GM21576 (cell line): ENCODE measurements around the gene PLXNA1.

ENCODE experiments used
- ATAC-seq: cut with Tn5 transposase; IDR thresholded peaks from one replicate; pipeline ENCODE4 v1.9.1; 2021; ENCODE audit warnings: mild to moderate bottlenecking, moderate library complexity; ENCODE audit not compliant: unreplicated experiment

PLXNA1 gene

GRCh38 chr3:126982471-126983175 is at the start of gene PLXNA1:
Gene PLXNA1, plus strand, starts transcription at chr3:126983115. Its CDS starts 5,479 bp downstream, at chr3:126988594.
- ATAC-seq, result peak; percentile 57

DNA sequence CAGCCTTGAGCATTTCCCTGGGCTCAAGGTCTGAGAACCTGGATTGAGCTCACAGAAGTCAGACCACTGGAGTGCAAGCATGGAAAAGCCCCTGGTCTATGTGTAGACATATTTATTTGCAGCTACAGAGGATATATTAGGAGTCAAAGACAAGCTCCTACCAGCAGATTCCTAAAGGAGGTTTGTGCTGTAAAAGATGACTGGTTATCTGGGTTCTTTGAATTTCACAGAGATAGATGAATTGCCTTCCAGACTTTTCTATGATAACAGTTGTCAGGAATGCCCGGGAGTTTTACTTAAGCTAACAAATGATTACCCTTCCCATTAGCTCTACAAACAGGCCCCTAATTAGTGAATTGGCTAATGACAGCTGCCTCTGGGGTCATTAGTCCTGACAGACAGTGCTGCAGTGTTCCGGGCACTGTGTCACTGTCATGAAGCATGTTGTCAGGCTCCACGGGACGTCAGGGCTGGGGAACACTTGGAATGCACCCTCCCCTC is 48.8 kb upstream of the PLXNA1 start:
- ATAC-seq, result no peak

DNA sequence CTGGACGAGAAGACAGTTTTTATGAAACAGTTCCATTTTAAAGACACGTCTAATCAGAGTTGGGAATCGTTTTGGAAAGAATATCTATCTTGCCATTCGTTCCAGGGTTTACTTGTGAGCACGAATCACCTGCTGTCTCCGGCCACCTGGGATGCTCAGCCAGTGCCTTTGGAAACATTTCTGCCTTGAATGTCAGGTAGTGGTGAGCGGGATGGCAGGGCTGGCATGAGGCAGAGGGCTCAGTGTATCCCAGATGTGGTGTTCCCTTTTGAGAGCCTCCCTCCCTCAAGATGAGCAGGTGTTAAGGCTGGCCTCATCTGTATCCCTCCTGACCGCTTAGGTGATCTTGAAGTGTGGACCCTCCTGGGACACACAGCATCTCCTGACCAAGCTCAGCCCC is 47.9 kb upstream of the PLXNA1 start:
- ATAC-seq, result no peak

DNA sequence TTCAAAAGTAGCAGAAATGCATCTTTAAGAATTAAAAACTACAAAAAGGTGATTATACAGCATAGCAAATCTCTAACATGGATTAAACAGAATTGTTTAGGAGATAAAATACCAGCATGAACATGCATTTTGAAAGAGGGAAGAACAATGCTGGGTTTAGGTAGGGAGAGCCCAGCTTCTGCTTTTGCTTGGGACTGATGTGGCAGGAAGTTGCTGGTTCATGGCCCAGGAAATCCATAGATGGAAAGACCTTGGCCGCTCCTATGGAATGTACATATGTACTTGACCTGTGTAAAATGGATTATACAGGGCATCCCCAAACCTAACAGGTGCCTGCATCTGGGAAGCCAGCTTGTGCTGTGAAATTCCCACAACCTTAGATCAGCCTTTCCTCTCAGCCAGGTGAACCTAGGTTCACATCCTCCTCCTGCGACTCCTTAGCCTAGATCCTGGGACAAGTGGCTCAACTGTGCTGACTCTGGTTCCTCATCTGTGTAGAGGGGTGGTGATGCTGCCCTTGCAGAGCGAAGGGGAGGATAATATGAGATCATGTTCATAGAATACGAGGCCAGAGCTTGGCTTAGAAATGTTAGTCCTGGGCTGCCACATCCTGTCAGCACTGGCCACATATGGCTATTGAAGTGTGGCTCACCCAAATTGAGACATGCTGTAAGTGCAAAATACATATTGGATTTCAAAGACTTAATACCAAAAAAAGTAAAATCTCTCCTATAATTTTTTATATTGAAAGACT is 47.0 kb upstream of the PLXNA1 start:
- no peak for ATAC-seq

- ATAC-seq, result no peak
Measured at GRCh38 chr3:126936853-126937425, 46.0 kb upstream of the PLXNA1 start.

- no peak for ATAC-seq
Measured at GRCh38 chr3:126937533-126937932, 45.4 kb upstream of the PLXNA1 start.

GRCh38 chr3:126937973-126938372 is 44.9 kb upstream of the PLXNA1 start:
- ATAC-seq, result no peak

GRCh38 chr3:126938520-126939337 is 44.2 kb upstream of the PLXNA1 start:
- no peak for ATAC-seq

DNA sequence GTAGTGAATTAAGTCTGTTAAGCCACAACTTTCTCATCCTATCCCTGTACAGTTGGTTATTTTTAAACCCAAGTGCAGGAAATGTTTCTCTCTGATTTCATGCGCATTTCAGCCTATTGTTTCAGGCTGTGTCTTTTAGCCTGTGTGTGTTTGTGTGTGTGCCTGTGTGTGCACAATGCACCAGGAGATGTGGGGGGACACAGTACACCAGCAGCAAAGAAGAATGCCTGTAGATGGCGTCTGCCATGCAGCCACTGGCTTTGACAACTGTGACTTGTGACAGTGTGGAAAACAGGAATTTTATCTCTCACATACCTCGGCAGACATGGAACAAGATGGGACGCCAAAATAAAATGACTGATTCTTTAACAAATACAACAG is 43.6 kb upstream of the PLXNA1 start:
- ATAC-seq, result no peak

DNA sequence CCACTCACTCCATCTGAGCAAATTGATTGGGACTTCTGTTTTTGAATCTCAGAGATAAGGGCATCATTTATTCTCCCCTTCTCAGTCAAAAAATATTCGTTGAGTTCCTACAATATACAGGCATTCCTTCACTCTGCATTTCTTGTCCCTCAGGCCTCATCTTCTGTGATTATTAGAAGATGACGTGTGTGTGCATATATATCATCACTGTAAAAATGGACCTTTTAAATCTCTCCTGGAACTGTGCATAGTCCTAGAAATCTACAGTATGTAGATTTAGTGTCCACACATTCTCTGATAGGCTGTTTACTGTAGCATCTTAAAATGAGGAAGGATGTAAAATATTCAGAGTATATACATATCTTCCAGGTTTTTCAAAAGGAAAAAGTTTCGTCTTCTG is 43.2 kb upstream of the PLXNA1 start:
- ATAC-seq, result no peak

- no peak for ATAC-seq
Measured at GRCh38 chr3:126941721-126942270, 41.1 kb upstream of the PLXNA1 start.

DNA sequence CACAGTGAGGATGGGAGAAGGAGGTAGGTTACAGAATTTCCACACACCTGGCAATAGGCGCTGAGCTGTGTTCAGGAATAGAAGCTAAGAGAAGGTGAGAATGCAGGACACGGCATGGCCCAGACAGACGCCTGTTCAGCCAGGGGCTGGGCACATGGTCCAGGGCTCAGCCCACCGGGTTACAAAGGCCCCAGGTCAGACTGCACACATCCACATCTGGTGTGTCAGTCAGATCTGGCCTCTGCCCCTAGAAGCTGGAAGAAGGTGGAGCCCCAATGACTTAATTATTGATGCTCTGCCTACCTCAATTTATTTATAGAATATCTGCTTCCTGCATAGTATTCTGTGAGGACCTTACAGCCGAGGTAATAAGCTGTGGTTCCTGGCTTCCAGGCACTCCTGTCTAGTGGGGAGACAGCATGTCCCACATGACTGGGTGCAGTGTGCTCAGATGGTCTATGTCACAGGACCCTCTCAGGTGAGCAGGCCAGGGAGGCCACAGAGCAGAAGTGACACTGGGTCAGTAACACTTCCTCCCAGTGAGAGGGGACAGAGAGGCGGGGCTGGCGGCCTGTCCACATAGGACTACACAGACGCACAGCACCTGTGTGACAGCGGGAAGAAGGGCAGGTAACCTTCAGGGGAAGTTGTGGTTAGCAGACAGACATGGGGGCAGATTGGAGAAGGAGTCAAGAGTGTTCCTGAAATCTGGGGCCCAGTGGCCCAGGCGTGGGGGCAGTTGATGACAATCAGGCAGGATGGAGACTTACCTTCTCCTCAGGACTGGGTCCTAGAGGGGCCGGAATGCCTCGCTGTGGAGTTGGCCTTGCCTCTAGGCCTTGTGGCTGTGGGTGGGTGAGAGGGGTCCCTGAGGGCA is 38.6 kb upstream of the PLXNA1 start:
- ATAC-seq, result no peak

- no peak for ATAC-seq
Measured at GRCh38 chr3:126945171-126945721, 37.7 kb upstream of the PLXNA1 start.

- ATAC-seq, result no peak
Measured at GRCh38 chr3:126945891-126946290, 37.0 kb upstream of the PLXNA1 start.

- no peak for ATAC-seq
Measured at GRCh38 chr3:126946405-126946804, 36.5 kb upstream of the PLXNA1 start.

GRCh38 chr3:126947429-126947828 is 35.5 kb upstream of the PLXNA1 start:
- ATAC-seq, result no peak

DNA sequence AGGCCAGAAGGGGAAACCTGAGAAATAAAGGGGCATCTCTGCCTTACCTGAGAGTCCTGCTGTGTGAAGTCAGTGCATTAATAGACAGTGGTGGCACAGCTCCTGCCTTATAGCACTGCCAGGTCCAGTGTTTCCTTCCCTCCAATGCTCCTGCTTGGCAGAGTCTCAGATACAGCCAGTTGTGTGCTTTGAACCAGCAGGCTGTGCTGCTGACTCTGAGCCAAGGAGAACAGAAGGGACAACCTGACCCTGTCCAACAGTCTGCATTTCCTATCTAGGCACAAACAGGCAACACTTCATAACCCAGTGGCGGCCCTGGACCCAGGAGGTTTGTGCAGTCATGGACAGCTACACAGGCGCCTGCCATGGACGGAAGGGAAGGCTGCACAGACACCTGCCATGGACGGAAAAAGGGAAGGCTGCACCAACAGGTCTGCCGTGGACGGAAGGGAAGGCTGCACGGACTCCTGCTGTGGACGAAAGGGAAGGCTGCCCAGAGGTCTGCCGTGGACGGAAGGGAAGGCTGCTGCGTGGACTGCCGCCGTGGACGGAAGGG is 33.9 kb upstream of the PLXNA1 start:
- ATAC-seq, result no peak

- no peak for ATAC-seq
Measured at GRCh38 chr3:126951561-126951960, 31.4 kb upstream of the PLXNA1 start.
